NCI-H1105 treated with DMSO at 0.1 percent for 48 hours (cell line): Measurements from ENCODE around the gene MYCBPAP.

Experiments used
- DNase-seq: peaks from one replicate; lab custom pipeline; 2025; lab: John Stamatoyannopoulos, UW

MYCBPAP gene

DNA sequence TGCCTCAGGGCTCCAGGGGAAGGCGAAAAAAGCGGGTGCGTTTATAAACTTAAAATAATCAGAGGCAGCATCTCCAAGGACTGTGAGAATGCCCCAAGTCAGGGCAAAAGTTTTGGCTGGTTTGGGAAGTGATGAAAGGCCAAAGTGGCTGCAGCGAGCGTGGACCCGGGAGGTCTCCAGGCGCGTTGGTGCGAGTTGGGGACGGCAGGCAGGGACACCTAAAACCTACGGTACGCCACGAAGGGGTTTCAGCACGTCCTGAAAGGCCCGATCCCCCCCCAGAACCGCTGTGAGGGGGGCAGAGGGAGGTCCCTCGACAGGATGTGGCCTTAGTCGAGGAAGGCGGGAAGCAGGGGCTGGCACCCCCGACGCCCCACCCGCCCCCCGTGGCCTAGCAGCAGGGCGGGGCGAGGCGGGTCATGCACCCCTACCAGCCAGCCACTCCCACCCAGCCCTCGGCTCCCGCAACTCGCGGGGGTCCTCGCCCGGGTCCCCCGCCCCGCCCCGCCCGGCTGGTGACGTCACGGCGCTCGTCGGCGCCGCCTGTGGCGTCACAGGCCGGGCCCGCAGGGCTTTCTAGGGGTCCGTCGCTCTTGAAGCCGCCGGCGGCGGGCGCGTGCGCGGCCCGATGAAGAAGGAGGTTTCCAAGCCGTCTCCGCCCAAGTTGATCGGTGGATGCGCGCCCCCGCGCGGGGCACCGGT is at the start of gene MYCBPAP:
TSS of gene MYCBPAP (plus strand) at position 569 of the 702 bp plus-strand sequence. CDS start 236 bp downstream, outside the sequence.
- DNase-seq = peak; percentile 64

- DNase-seq = no peak
These were observed 49.2 kb upstream of the MYCBPAP start for GRCh38 chr17:50458701-50459676.

- DNase-seq = no peak
These were observed 48.5 kb upstream of the MYCBPAP start for GRCh38 chr17:50459756-50460155.

DNA sequence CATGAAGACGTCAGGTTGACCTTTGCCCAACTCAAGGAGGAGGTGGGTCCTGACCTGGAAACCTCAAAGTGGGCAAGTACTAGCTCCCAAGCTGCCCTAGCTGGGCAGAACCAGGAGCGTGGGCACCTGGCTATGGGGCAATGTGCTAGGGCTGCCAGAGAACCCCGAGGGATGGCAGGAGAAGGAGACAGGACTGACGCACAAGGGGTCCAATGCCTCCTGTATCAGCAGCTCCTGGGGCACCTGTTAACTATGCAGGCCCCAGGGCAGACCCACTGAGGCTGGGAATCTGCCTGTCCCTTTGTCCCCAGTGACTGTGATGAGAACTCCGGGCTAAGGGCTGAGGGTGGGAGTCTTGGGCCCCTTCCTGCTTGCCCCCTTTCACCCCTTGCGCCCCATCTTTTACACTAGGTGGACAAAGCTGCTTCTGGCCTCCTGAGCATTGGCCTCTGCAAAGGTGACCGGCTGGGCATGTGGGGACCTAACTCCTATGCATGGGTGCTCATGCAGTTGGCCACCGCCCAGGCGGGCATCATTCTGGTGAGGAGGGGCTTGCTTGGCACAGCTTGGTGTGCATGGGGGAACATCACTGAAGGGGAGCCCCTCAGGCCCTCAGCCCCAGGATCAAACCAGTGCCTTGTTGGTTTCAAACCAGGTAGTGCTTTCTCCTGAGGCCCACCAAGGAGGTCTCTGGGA is 47.3 kb upstream of the MYCBPAP start:
- DNase-seq = no peak

DNA sequence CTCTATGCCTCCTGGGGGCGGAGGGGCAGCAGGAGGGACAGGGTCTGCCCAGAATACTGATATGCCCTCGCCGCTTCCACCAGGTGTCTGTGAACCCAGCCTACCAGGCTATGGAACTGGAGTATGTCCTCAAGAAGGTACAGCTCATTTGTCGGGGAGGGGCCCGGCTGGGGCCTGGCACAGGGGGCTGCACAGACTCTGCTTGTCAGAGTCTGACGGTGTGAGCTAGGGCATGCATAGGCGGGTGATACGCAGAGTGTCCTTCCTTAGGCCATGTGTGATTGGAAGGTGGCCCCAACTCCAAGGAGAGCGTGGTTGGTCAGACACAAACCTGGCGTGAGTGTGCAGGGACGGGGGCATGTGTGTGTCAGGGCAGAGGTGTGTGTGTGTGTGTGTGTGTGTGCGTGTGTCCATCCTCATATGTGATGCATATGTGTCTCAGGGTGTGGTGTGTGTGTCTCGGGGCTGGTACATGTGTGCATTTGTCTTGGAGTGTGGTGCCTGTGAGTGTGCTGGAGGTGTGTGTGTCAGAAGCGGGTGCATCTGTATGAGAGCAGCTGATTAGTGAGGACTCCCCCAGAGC is 46.6 kb upstream of the MYCBPAP start:
- DNase-seq = no peak

GRCh38 chr17:50462446-50462845 is 45.8 kb upstream of the MYCBPAP start:
- no peak for DNase-seq

GRCh38 chr17:50464121-50464520 is 44.1 kb upstream of the MYCBPAP start:
- DNase-seq = no peak

DNA sequence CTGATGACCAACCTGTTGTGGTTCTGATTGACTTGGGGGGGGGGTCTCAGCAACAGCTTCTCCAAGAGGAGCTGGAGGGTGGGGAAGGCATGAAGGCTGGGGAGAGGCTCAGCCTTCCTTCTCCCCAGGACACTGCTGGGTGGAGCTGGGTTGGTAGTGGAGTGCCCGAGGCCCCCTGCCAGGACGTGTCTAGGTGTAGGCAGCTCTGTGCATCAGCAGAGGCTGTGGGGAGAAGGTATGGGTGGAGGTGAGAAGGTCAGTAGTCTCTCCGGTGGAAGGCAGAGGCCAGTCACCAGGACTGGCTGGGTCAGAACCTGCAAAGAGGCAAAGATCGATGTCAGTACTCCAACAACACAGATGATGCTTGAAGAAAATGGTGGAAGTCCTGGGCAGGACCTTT is 43.5 kb upstream of the MYCBPAP start:
- no peak for DNase-seq

DNA sequence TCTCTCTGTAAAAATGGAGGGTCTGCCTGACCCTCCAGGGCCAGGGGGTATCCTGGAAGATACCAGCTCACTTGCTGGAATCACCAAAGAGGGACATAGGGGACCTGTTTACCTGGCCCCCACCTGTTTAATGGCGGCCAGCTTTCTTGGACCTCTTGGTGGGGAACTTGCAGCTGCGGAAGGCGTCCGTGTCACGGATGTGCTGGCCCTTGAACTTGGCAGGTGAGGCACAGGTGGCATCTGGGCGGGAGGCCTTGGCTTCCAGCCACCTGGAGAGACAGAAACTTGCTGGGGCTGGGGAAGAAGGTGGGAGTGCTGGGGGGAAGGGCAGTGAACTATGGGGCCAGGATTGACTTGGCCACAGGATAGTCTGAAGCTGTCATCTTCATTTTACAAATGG is 43.1 kb upstream of the MYCBPAP start:
- peak; percentile 30 for DNase-seq

GRCh38 chr17:50465635-50466034 is 42.6 kb upstream of the MYCBPAP start:
- DNase-seq = no peak

DNA sequence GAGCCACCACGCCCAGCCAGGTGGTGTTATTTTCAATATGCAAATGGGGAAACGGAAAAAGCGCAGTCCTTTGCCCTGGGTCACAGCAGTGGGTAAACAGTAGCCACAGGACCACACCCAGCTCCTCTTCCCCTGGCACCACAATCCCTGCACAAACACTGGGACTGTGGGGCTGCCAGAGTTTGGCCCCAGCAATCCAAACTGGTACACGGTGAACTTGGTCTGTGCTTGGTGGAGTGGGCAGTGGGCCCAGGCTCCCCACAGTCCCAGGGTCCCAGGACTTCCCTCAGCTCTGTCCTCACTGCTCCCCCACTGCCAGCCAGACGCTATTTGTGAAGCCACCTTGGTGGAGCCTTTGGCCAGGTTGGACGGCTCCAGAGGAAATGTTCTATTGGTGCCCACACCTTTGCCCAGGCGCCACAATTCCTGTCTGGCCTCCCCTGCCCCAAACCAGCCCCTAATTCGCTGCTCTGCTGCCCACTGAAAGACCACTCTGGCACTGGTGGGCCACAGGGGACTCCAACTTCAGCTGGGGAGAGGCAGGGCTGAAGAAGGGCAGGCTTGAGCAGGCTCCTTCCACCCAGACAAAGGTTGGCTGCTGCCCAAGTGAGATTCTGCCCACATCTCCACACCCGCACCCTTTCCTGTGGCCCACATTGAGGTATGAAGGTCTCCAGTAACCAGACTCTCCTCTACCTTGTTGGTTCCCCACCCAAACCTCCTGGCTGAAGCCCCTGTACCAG is 41.7 kb upstream of the MYCBPAP start:
- DNase-seq = no peak

- DNase-seq = no peak
These were observed 41.0 kb upstream of the MYCBPAP start for GRCh38 chr17:50467114-50467854.

- no peak for DNase-seq
These were observed 40.4 kb upstream of the MYCBPAP start for GRCh38 chr17:50467855-50468303.

DNA sequence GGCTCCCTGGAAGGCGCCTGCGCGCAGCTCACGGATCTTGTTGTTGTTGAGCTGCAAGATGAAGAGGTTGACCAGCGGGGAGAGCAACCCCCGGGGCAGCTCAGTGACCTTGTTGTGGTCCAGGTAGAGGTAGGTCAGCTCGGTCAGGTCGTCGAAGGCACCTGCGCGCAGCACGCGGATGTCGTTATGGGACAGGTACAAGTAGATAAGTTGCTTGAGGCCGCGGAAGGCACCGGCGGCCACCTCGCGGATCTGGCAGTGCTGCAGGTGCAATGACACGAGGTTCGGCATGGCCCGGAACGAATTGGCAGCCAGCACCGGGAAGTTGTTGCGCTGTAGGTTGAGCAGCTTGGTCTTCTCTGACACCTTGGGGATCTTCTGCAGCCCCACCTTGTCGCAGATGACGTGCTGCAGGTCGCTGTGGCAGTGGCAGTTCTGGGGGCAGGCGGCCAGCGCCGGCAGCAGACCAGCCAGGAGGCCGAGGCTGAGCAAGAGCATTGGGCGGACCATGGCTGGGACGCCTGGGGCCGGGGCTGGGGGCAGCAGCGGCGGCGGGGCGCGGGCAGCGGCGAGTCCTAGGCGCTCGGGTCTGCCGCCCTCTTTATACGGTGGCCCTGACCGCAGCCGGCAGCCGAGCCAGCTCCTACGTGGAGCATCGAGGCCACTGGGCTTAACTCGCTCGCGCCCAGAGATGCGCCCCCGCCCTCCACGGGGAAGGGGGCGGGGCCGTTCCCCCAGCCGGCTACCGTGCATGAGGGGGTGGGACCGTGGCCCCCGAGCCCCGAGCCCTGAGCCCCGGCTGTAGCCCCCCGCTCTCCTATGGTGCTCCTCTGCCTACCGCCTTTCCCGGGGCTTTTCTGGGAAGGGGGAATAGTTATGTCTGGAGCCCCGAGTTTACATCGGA is 39.7 kb upstream of the MYCBPAP start, which contains the start of gene CHAD:
TSS of gene CHAD (minus strand) at position 577 of the 904 bp plus-strand sequence. CDS start at position 510, 67 bp downstream.
- no peak for DNase-seq

GRCh38 chr17:50469208-50469605 is 39.0 kb upstream of the MYCBPAP start:
- DNase-seq = no peak

GRCh38 chr17:50469671-50470305 is 38.5 kb upstream of the MYCBPAP start:
- no peak for DNase-seq

- no peak for DNase-seq
These were observed 37.8 kb upstream of the MYCBPAP start for GRCh38 chr17:50470426-50470825.

GRCh38 chr17:50471009-50471905 is 37.0 kb upstream of the MYCBPAP start:
- DNase-seq = no peak
